GM18508 (cell line): Measurements from ENCODE around the gene GNAT1.

Source experiments
- ATAC-seq: cut with Tn5 transposase; IDR thresholded peaks from one replicate; pipeline ENCODE4 v1.9.1; 2021; ENCODE audit warnings: moderate number of reproducible peaks; ENCODE audit not compliant: insufficient read depth, unreplicated experiment

The GNAT1 gene

GRCh38 chr3:50174947-50175524 is 16.4 kb upstream of the GNAT1 start:
- ATAC-seq: no peak

- no peak for ATAC-seq
Observed at GRCh38 chr3:50177346-50177745, 14.1 kb upstream of the GNAT1 start.

GRCh38 chr3:50179710-50180109 is 11.7 kb upstream of the GNAT1 start:
- ATAC-seq: no peak

- no peak for ATAC-seq
Observed at GRCh38 chr3:50181985-50182384, 9.4 kb upstream of the GNAT1 start.

- ATAC-seq: no peak
Observed at GRCh38 chr3:50182533-50183099, 8.8 kb upstream of the GNAT1 start.

GRCh38 chr3:50183755-50184154 is 7.7 kb upstream of the GNAT1 start:
- no peak for ATAC-seq

- no peak for ATAC-seq
Observed at GRCh38 chr3:50184242-50184978, 7.0 kb upstream of the GNAT1 start.

- ATAC-seq: no peak
Observed at GRCh38 chr3:50185230-50185629, 6.2 kb upstream of the GNAT1 start.

- ATAC-seq: no peak
Observed at GRCh38 chr3:50186096-50186495, 5.3 kb upstream of the GNAT1 start.

- ATAC-seq: no peak
Observed at GRCh38 chr3:50187750-50188149, 3.7 kb upstream of the GNAT1 start.

- no peak for ATAC-seq
Observed at GRCh38 chr3:50189274-50189673, 2.1 kb upstream of the GNAT1 start.

- no peak for ATAC-seq
Observed at GRCh38 chr3:50189989-50190388, 1.4 kb upstream of the GNAT1 start.

- ATAC-seq: no peak
Observed at GRCh38 chr3:50192124-50192523, 714 bp downstream of the GNAT1 start.

- no peak for ATAC-seq
Observed at GRCh38 chr3:50192689-50193141, 1.3 kb downstream of the GNAT1 start.

- ATAC-seq: no peak
Observed at GRCh38 chr3:50193286-50193685, 1.9 kb downstream of the GNAT1 start.

GRCh38 chr3:50193746-50194127 is 2.3 kb downstream of the GNAT1 start:
- ATAC-seq: no peak

GRCh38 chr3:50194128-50194902 is 2.9 kb downstream of the GNAT1 start:
- ATAC-seq: no peak

GRCh38 chr3:50194903-50195500 is 3.6 kb downstream of the GNAT1 start:
- no peak for ATAC-seq

- no peak for ATAC-seq
Observed at GRCh38 chr3:50195501-50196252, 4.3 kb downstream of the GNAT1 start.

GRCh38 chr3:50196253-50196801 is 4.9 kb downstream of the GNAT1 start:
- no peak for ATAC-seq
